HEK293 (cell line): ENCODE results near the gene RNF222.

ENCODE experiments used
- CTCF ChIA-PET: fragments of 350-600 bp; formaldehyde crosslinking; extraction: SDS; loops from one replicate; lab custom pipeline; 2021; ENCODE audit warnings: antibody characterized with exemption; lab: Yijun Ruan, JAX
- POLR2A ChIA-PET: fragments of 300-600 bp; formaldehyde crosslinking; extraction: SDS; loops from one replicate; lab custom pipeline; 2020; ENCODE audit warnings: antibody characterized with exemption, inconsistent platforms; lab: Yijun Ruan, JAX
- H3K27ac ChIP-seq: fragments of 200-500 bp; sonication (Bioruptor generic); 2 replicates; pipeline ENCODE4 v1.5.1; 2014; ENCODE audit warnings: low read depth, low read length, control low read depth, inconsistent platforms; ENCODE audit errors: extremely low read depth
- H3K36me3 ChIP-seq, 2 experiments: fragments of 200-500 bp in 1 of 2; sonication (Bioruptor generic) in 1 of 2; 1 replicate in 1 of 2; 2 replicates in 1 of 2; pipeline ENCODE4 v1.5.1; 2014 to 2017; ENCODE audit warnings: inconsistent platforms in 2 of 2, low read length in 2 of 2; ENCODE audit not compliant: control insufficient read depth in 2 of 2, insufficient read depth in 1 of 2
- H3K4me1 ChIP-seq: fragments of 200-500 bp; sonication (Bioruptor generic); 2 replicates; pipeline ENCODE4 v1.5.1; 2014; ENCODE audit warnings: mild to moderate bottlenecking, low read length, inconsistent platforms; ENCODE audit not compliant: control insufficient read depth, insufficient read depth
- H3K4me3 ChIP-seq: 2 replicates; pipeline ENCODE4 v1.5.1; 2011; ENCODE audit warnings: low read depth, mild to moderate bottlenecking, control low read depth, low read length, moderate library complexity
- H3K9me3 ChIP-seq: fragments of 200-500 bp; sonication (Bioruptor generic); 2 replicates; pipeline ENCODE4 v1.5.1; 2014; ENCODE audit warnings: low read depth, low read length, inconsistent platforms; ENCODE audit not compliant: control insufficient read depth, insufficient read depth
- ELK4 ChIP-seq: IDR thresholded peaks from 2 replicates; pipeline ENCODE4 v1.6.1; 2011; ENCODE audit warnings: mild to moderate bottlenecking, low read depth, low read length, borderline replicate concordance
- GLIS1 ChIP-seq: fragments of 450-650 bp; formaldehyde crosslinking; IDR thresholded peaks from 2 replicates; pipeline ENCODE4 v1.5.1; 2016; ENCODE audit warnings: missing biosample characterization, missing genetic modification characterization
- HOXA7 ChIP-seq: sonication (generic); formaldehyde crosslinking; IDR thresholded peaks from 2 replicates; pipeline ENCODE4 v1.8.1; 2022; ENCODE audit warnings: missing genetic modification reagents, borderline replicate concordance
- REPIN1 ChIP-seq: fragments of 450-650 bp; formaldehyde crosslinking; IDR thresholded peaks from 2 replicates; pipeline ENCODE4 v1.5.1; 2017; ENCODE audit warnings: missing biosample characterization, missing genetic modification characterization, low read depth
- SCRT1 ChIP-seq: fragments of 450-650 bp; formaldehyde crosslinking; IDR thresholded peaks from 2 replicates; pipeline ENCODE4 v1.5.1; 2016; ENCODE audit warnings: missing biosample characterization, missing genetic modification characterization, borderline replicate concordance
- TCF7L2 ChIP-seq: IDR thresholded peaks from 2 replicates; pipeline ENCODE4 v1.6.1; 2011; ENCODE audit warnings: low read depth, mild to moderate bottlenecking, inconsistent platforms, low read length, moderate library complexity, borderline replicate concordance
- ZFP37 ChIP-seq: fragments of 450-650 bp; formaldehyde crosslinking; IDR thresholded peaks from 2 replicates; pipeline ENCODE4 v1.5.1; 2016; ENCODE audit warnings: missing biosample characterization, missing genetic modification characterization
- ZFP41 ChIP-seq: fragments of 450-650 bp; formaldehyde crosslinking; IDR thresholded peaks from 2 replicates; pipeline ENCODE4 v1.5.1; 2016; ENCODE audit warnings: missing biosample characterization, missing genetic modification characterization, borderline replicate concordance
- ZNF266 ChIP-seq: fragments of 450-650 bp; formaldehyde crosslinking; IDR thresholded peaks from 2 replicates; pipeline ENCODE4 v1.5.1; 2016; ENCODE audit warnings: missing biosample characterization, missing genetic modification characterization, low read depth
- ZNF350 ChIP-seq: fragments of 450-650 bp; formaldehyde crosslinking; IDR thresholded peaks from 2 replicates; pipeline ENCODE4 v1.5.0; 2017; ENCODE audit warnings: missing biosample characterization, mild to moderate bottlenecking, missing genetic modification characterization
- ZNF354C ChIP-seq: fragments of 450-650 bp; formaldehyde crosslinking; IDR thresholded peaks from 2 replicates; pipeline ENCODE4 v1.5.1; 2016; ENCODE audit warnings: missing biosample characterization, missing genetic modification characterization, low read depth, borderline replicate concordance
- ZNF398 ChIP-seq: fragments of 450-650 bp; formaldehyde crosslinking; IDR thresholded peaks from 2 replicates; pipeline ENCODE4 v1.5.1; 2017; ENCODE audit warnings: missing biosample characterization, missing genetic modification characterization
- ZNF416 ChIP-seq: fragments of 450-650 bp; formaldehyde crosslinking; IDR thresholded peaks from 2 replicates; pipeline ENCODE4 v1.5.1; 2016; ENCODE audit warnings: missing biosample characterization, missing genetic modification characterization
- ZNF433 ChIP-seq: fragments of 450-650 bp; formaldehyde crosslinking; IDR thresholded peaks from 2 replicates; pipeline ENCODE4 v1.5.1; 2016; ENCODE audit warnings: missing biosample characterization, missing genetic modification characterization, low read depth
- ZNF48 ChIP-seq: fragments of 450-650 bp; formaldehyde crosslinking; IDR thresholded peaks from 2 replicates; pipeline ENCODE4 v1.5.1; 2016; ENCODE audit warnings: missing biosample characterization, missing genetic modification characterization
- ZNF510 ChIP-seq: fragments of 450-650 bp; formaldehyde crosslinking; IDR thresholded peaks from 2 replicates; pipeline ENCODE4 v1.5.1; 2018; ENCODE audit warnings: mild to moderate bottlenecking, missing genetic modification characterization, missing biosample characterization; ENCODE audit not compliant: insufficient replicate concordance
- ZNF513 ChIP-seq: fragments of 450-650 bp; IDR thresholded peaks from 2 replicates; pipeline ENCODE4 v1.5.1; 2018; ENCODE audit warnings: missing biosample characterization, missing genetic modification characterization
- ZNF549 ChIP-seq: fragments of 450-650 bp; IDR thresholded peaks from 2 replicates; pipeline ENCODE4 v1.5.1; 2018; ENCODE audit warnings: missing biosample characterization, missing genetic modification characterization, mild to moderate bottlenecking, inconsistent platforms, moderate library complexity
- ZNF561 ChIP-seq: fragments of 450-650 bp; IDR thresholded peaks from 2 replicates; pipeline ENCODE4 v1.5.1; 2018; ENCODE audit warnings: missing biosample characterization, missing genetic modification characterization, borderline replicate concordance
- ZNF76 ChIP-seq: fragments of 450-650 bp; formaldehyde crosslinking; IDR thresholded peaks from 2 replicates; pipeline ENCODE4; 2016; ENCODE audit warnings: low read depth, missing biosample characterization, missing genetic modification characterization, borderline replicate concordance
- TF ChIP-seq, protein P1 (sequence below): fragments of 450-650 bp; formaldehyde crosslinking; IDR thresholded peaks from 2 replicates; pipeline ENCODE4 v1.5.1; 2016; ENCODE audit warnings: missing biosample characterization, missing genetic modification characterization

The RNF222 gene

GRCh38 chr17:8345951-8346665, 51.5 kb downstream of the RNF222 start:
- TF ChIP-seq ZNF76 (tag by site-specific recombination) (no peak), ELK4 (no peak), ZFP41 (tag by site-specific recombination) (no peak), ZNF398 (tag by site-specific recombination) (no peak), TCF7L2 (no peak), ZNF510 (tag by site-specific recombination) (no peak), SCRT1 (no peak), ZFP37 (tag by site-specific recombination) (no peak), ZNF354C (tag by site-specific recombination) (no peak), REPIN1 (no peak), ZNF513 (tag by site-specific recombination) (no peak), ZNF561 (tag by site-specific recombination) (no peak), ZNF549 (tag by site-specific recombination) (no peak), ZNF416 (tag by site-specific recombination) (no peak), ZNF433 (no peak), ZNF350 (tag by site-specific recombination) (no peak), ZNF266 (tag by site-specific recombination) (no peak)
- no peaks in the 10 kb centered on the region for H3K4me1 ChIP-seq
- H3K9me3 ChIP-seq = no peaks in the 10 kb centered on the region
- POLR2A ChIA-PET = interaction anchor here (0.6 kb wide), 1 partner anchor 100 kb away, joined by 3 read pairs; no protein-coding TSS in a partner anchor
- no peaks in the 10 kb centered on the region for H3K36me3 ChIP-seq
- CTCF ChIA-PET = interaction anchor here (0.6 to 1.3 kb wide), 3 partner anchors 11 to 45 kb away, joined by 3 to 4 read pairs (median 3); partner anchors contain the start of gene KRABD2
- H3K4me3 ChIP-seq = no peak overlapping the region
- no peak overlapping the region for H3K27ac ChIP-seq

DNA sequence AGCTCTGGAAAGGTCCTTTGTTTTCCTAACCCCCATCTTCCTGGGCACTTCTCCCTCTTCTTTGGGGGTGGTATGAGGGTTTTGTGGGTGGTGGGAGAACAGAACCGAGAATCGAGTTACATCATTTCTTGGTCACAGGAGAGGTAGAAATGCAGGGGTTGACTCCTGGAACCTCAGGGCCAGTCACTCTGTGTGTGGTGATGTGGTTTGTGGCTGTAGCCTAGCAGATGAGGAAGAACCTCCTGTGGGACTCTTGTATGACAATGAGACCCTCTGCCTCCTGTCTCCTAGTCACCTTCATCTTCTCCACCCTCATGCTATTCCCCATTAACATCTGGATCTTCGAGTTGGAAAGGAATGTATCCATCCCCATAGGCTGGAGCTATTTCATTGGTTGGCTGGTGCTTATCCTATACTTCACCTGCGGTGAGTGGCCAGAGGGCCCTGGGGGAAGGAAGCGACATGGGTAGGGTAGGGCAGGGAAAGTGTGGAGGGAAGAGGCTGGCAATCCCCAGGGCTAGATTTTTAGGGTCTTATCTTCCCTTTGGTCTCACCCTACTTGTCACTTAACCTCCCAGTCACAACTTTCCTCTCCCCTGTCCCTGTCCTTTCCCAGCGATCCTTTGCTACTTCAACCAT, 52.5 kb downstream of the RNF222 start:
- TF ChIP-seq, protein P1, sequence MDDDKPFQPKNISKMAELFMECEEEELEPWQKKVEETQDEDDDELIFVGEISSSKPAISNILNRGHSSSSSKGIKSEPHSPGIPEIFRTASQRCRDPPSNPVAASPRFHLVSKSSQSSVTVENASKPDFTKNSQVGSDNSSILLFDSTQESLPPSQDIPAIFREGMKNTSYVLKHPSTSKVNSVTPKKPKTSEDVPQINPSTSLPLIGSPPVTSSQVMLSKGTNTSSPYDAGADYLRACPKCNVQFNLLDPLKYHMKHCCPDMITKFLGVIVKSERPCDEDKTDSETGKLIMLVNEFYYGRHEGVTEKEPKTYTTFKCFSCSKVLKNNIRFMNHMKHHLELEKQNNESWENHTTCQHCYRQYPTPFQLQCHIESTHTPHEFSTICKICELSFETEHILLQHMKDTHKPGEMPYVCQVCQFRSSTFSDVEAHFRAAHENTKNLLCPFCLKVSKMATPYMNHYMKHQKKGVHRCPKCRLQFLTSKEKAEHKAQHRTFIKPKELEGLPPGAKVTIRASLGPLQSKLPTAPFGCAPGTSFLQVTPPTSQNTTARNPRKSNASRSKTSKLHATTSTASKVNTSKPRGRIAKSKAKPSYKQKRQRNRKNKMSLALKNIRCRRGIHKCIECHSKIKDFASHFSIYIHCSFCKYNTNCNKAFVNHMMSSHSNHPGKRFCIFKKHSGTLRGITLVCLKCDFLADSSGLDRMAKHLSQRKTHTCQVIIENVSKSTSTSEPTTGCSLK (tag by site-specific recombination) = no peak
- TF ChIP-seq ZNF48 (tag by site-specific recombination) = no peak
- no peak for TF ChIP-seq HOXA7 (CRISPR knock-in tag)
- TF ChIP-seq GLIS1 = peak; percentile 33; the same call in 1 of the 2 replicates
- no peak for TF ChIP-seq ZNF510 (tag by site-specific recombination)
- TF ChIP-seq, all 188 proteins: peak for 1
- ChIA-PET CTCF (interaction anchor here (0.7 to 1.0 kb wide), 2 partner anchors 31 to 44 kb away, joined by 3 read pairs; partner anchors contain the start of gene KRABD2), POLR2A (interaction anchor here (0.6 kb wide), 1 partner anchor 99 kb away, joined by 3 read pairs; no protein-coding TSS in a partner anchor)
- Histone ChIP-seq H3K36me3 (no peaks in the 10 kb centered on the region), H3K4me3 (no peak overlapping the region), H3K27ac (no peak overlapping the region), H3K4me1 (no peaks in the 10 kb centered on the region), H3K9me3 (no peaks in the 10 kb centered on the region)
